LNCaP clone FGC (cell line): ENCODE data around the gene TNFRSF8.

Source experiments
- DNase-seq: peaks from one replicate; pipeline ENCODE4 v3.0.0-alpha.2; 2011; ENCODE audit warnings: low read depth
- H3K4me3 ChIP-seq: 2 replicates; pipeline ENCODE4 v1.5.1; 2011; ENCODE audit warnings: mild to moderate bottlenecking, low read depth, low read length, control low read depth
- CTCF ChIP-seq: IDR thresholded peaks from 2 replicates; pipeline ENCODE4 v1.5.1; 2012; ENCODE audit warnings: mild to moderate bottlenecking; ENCODE audit not compliant: control insufficient read depth, insufficient read depth; ENCODE audit errors: extremely low read depth

Gene TNFRSF8

DNA sequence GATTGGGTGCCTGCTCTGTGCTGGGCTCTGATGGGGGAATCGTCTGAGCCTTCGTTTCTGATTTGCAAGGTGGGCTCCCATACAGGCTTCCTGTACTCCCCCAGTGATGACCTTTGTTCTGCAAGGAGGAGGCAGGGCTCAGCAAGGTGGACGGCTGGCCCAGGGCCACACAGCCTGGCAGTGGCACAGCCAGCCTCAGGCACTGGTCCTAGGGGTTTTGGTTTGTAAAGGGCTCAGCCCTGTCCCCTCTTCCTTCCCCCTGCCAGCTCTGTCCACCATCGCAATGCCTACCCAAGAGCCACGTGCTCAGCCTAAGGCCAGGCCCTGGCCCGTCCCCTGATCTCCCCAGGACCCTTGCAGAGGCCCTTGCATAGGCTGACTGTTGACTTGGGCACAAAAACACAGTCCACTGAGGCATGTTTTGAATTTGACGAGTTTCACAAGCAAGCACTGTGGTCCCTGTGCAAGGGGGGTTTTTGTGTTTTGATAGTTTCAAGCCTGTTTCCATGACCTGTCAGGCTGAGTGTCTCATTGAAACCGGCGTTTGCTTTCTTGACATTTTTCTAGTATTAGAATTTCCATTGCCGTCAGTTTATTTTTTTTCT is 64.2 kb downstream of the TNFRSF8 start:
- H3K4me3 ChIP-seq, result no peak overlapping the region
- TF ChIP-seq CTCF, result no peak
- DNase-seq, result no peak

- no peak for TF ChIP-seq CTCF
- no peak for DNase-seq
- H3K4me3 ChIP-seq, result no peak overlapping the region
These were observed 65.0 kb downstream of the TNFRSF8 start for GRCh38 chr1:12128120-12128519.

DNA sequence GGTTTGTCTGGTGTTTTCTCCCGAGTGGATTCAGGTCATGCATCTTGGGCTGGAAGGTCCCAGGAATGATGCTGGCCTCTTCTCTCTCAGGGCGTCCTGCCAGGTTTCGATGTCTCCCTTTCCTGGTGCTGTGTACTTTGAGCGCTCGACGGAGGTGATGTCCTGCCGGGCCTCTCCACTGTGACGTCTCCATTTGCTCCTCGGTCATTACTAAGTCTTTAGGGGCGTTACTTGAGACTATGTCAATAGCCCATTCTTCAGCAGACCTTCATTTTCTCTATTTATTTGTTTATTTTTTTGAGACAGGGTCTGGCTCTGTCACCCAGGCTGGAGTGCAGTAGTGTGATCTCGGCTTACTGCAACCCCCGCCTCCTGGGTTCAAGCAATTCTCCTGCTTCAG is 66.5 kb downstream of the TNFRSF8 start:
- no peak overlapping the region for H3K4me3 ChIP-seq
- no peak for TF ChIP-seq CTCF
- DNase-seq, result no peak

GRCh38 chr1:12130466-12131130 is 67.5 kb downstream of the TNFRSF8 start:
- H3K4me3 ChIP-seq, result no peak overlapping the region
- no peak for TF ChIP-seq CTCF
- no peak for DNase-seq

DNA sequence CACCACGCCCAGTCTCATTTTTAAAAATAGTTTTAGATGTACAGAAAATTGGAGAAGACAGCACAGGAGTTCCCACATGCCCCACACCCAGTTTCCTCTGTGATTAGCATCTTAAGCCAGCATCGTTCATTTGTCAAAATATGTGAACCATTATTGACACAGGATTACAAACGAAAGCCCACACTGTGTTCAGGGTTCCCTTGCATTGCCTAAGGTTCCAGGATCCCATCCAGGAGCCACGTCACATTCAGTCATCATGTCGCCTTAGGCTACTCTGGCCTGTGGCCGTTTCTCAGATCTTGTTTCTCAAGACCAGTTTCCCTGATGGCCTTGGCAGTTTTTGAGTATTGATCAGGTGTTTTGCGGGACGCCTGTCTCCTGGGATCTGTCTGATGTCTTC is 69.0 kb downstream of the TNFRSF8 start:
- TF ChIP-seq CTCF, result no peak
- DNase-seq, result no peak

GRCh38 chr1:12134716-12135115 is 71.6 kb downstream of the TNFRSF8 start:
- DNase-seq, result no peak
- H3K4me3 ChIP-seq, result no peak overlapping the region
- no peak for TF ChIP-seq CTCF

More for the DNA sequence above, 69.0 kb downstream of the TNFRSF8 start:
- no peak overlapping the region for H3K4me3 ChIP-seq

DNA sequence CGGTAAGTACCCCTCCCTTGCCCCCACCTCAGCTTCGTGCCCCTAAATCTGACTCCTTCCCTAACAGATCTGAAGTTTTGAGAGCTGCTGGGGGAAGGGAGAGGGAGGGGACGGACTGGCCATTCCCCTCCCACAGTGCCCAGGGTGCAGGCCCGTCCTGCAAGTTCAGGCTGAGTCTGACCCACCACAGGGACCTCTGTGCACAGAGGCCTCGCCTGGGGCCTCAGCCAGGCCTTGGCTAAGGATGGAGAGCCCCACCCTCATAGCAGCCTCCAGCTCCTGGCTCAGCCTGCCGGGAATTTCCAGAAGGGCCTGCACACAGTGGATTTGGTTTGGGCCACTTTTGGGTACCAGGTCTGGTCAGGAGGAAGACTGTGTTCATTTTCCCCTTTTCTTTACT is 72.5 kb downstream of the TNFRSF8 start:
- no peak overlapping the region for H3K4me3 ChIP-seq
- no peak for DNase-seq
- no peak for TF ChIP-seq CTCF
